ENCODE data around the gene FRMD3.

DNA sequence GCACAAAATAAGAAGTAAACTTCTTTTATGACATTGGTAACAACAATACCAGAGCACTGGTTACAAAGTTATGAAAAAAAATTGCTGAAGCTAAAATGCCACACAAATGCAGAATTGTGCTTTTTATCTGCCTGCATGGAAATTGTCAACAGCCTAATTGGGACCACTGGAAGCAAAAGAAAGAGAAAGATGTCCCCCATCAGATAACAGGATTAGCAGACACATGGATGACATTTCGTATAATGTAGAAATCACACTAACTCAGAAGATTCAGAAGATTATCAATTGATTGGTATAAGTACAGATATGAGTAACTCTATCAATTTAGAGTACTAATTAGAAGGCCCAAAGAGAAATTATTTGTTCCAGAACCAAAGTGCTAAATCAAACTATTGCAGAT, 19.1 kb upstream of the FRMD3 start:
- TF ChIP-seq POLR2A (IDR thresholded peaks at IDR 0.05) = no peak
- TF ChIP-seq, protein P1, sequence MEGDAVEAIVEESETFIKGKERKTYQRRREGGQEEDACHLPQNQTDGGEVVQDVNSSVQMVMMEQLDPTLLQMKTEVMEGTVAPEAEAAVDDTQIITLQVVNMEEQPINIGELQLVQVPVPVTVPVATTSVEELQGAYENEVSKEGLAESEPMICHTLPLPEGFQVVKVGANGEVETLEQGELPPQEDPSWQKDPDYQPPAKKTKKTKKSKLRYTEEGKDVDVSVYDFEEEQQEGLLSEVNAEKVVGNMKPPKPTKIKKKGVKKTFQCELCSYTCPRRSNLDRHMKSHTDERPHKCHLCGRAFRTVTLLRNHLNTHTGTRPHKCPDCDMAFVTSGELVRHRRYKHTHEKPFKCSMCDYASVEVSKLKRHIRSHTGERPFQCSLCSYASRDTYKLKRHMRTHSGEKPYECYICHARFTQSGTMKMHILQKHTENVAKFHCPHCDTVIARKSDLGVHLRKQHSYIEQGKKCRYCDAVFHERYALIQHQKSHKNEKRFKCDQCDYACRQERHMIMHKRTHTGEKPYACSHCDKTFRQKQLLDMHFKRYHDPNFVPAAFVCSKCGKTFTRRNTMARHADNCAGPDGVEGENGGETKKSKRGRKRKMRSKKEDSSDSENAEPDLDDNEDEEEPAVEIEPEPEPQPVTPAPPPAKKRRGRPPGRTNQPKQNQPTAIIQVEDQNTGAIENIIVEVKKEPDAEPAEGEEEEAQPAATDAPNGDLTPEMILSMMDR (IDR thresholded peaks at IDR 0.05) = no peak

All from thyroid gland (tissue), 4 donors.